Panc1 (cell line): ENCODE measurements around the gene EVI5.

Source experiments
- CTCF ChIP-seq: fragments of 450-650 bp; IDR thresholded peaks from 2 replicates; pipeline ENCODE4 v1.5.1; 2017; ENCODE audit warnings: mild to moderate bottlenecking
- POLR2AphosphoS5 ChIP-seq: IDR thresholded peaks from 2 replicates; pipeline ENCODE4 v1.6.1; 2012; ENCODE audit warnings: mild to moderate bottlenecking, low read depth, low read length, moderate library complexity
- SIN3A ChIP-seq: IDR thresholded peaks from 2 replicates; pipeline ENCODE4 v1.6.1; 2012; ENCODE audit warnings: low read depth, mild to moderate bottlenecking, low read length, moderate library complexity, borderline replicate concordance; ENCODE audit not compliant: insufficient read depth
- TCF7L2 ChIP-seq: IDR thresholded peaks from 2 replicates; pipeline ENCODE4 v1.6.1; 2011; ENCODE audit warnings: mild to moderate bottlenecking, low read depth, low read length, inconsistent platforms
- TF ChIP-seq, protein P1 (sequence below), 2 experiments: IDR thresholded peaks; 2 replicates each; pipeline ENCODE4 v1.6.1; 2011 to 2012; ENCODE audit warnings: low read depth in 2 of 2, control low read depth in 1 of 2, low read length in 1 of 2, mild to moderate bottlenecking in 1 of 2, moderate library complexity in 1 of 2; ENCODE audit not compliant: insufficient read depth in 1 of 2

DNA sequence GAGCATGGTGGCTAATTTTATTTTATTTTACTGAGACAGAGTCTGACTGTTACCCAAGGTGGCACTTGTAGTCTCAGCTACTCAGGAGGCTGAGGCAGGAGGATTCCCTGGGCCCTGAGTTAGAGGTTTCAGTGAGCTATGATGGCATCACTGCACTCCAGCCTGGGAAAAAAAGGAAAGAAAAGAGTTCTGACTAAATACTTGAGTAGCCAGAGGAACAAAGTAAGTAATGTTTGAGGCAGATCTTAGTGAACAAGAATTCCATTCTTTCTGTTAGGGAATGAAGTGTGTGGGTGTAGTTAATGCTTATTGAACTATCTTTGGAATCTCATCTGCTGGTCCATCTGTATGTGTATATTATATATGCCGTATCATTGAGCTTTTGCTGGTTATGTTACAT lies 13.1 kb upstream of the EVI5 start:
- no peak for TF ChIP-seq CTCF
- TF ChIP-seq, protein P1, sequence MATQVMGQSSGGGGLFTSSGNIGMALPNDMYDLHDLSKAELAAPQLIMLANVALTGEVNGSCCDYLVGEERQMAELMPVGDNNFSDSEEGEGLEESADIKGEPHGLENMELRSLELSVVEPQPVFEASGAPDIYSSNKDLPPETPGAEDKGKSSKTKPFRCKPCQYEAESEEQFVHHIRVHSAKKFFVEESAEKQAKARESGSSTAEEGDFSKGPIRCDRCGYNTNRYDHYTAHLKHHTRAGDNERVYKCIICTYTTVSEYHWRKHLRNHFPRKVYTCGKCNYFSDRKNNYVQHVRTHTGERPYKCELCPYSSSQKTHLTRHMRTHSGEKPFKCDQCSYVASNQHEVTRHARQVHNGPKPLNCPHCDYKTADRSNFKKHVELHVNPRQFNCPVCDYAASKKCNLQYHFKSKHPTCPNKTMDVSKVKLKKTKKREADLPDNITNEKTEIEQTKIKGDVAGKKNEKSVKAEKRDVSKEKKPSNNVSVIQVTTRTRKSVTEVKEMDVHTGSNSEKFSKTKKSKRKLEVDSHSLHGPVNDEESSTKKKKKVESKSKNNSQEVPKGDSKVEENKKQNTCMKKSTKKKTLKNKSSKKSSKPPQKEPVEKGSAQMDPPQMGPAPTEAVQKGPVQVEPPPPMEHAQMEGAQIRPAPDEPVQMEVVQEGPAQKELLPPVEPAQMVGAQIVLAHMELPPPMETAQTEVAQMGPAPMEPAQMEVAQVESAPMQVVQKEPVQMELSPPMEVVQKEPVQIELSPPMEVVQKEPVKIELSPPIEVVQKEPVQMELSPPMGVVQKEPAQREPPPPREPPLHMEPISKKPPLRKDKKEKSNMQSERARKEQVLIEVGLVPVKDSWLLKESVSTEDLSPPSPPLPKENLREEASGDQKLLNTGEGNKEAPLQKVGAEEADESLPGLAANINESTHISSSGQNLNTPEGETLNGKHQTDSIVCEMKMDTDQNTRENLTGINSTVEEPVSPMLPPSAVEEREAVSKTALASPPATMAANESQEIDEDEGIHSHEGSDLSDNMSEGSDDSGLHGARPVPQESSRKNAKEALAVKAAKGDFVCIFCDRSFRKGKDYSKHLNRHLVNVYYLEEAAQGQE (IDR thresholded peaks at IDR 0.05; ENCODE audit: insufficient read depth in 1 of 2, low read depth in 2 of 2, low read length in 1 of 2), result no peak
- TF ChIP-seq POLR2AphosphoS5, result no peak
- TF ChIP-seq TCF7L2, result no peak
- TF ChIP-seq SIN3A, result no peak
